ENCODE data around the gene ECE1.
"Not testable (repeated sequence)": the region's sequence is repeated elsewhere in the genome, so short reads cannot be mapped to it uniquely, and the experiment has no call there.

Gene ECE1

DNA sequence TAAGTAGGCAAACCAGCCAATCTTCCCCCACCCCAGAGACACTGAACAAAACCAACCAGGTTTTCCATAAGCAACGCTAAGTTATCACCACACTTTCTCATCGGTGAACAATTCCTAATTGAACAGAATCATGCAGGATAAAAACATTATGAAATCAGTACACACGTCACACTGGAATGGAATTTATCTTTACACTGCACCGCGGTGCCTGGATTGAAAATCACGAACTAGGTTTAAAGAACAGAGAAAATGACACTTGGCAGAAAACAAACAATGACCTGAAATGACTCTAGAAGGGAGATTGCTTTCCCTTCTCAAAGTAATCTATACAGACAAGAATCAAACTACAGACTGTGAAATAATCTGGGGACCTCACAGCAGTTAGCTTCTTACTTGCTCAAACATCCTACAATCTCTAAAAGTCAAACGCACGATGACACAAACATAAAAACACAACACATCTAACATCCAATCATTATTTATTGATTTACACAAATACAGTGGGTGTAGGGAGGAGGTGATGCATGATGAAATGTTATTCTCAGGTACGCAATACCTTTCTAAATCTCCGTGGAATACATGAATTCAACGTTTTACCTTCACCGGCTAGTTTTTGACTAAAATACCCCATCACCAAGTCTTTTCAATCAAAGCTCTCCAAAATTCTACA, 115.5 kb downstream of the ECE1 start:
- TF ChIP-seq, protein P1, sequence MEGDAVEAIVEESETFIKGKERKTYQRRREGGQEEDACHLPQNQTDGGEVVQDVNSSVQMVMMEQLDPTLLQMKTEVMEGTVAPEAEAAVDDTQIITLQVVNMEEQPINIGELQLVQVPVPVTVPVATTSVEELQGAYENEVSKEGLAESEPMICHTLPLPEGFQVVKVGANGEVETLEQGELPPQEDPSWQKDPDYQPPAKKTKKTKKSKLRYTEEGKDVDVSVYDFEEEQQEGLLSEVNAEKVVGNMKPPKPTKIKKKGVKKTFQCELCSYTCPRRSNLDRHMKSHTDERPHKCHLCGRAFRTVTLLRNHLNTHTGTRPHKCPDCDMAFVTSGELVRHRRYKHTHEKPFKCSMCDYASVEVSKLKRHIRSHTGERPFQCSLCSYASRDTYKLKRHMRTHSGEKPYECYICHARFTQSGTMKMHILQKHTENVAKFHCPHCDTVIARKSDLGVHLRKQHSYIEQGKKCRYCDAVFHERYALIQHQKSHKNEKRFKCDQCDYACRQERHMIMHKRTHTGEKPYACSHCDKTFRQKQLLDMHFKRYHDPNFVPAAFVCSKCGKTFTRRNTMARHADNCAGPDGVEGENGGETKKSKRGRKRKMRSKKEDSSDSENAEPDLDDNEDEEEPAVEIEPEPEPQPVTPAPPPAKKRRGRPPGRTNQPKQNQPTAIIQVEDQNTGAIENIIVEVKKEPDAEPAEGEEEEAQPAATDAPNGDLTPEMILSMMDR (IDR thresholded peaks at IDR 0.05; ENCODE audit: borderline replicate concordance, insufficient read depth, low read depth, low read length), result no peak

GRCh38 chr1:21174230-21174629, 116.0 kb downstream of the ECE1 start:
- TF ChIP-seq, protein P1 (IDR thresholded peaks at IDR 0.05; ENCODE audit: borderline replicate concordance, insufficient read depth, low read depth, low read length), result no peak
- peak overlapping the region; percentile 2 for H3K4me3 ChIP-seq (ENCODE audit: low read depth, low read length)

More for the DNA sequence above, 115.5 kb downstream of the ECE1 start:
- peak overlapping the region; percentile 93 for H3K4me3 ChIP-seq (ENCODE audit: low read depth, low read length)

DNA sequence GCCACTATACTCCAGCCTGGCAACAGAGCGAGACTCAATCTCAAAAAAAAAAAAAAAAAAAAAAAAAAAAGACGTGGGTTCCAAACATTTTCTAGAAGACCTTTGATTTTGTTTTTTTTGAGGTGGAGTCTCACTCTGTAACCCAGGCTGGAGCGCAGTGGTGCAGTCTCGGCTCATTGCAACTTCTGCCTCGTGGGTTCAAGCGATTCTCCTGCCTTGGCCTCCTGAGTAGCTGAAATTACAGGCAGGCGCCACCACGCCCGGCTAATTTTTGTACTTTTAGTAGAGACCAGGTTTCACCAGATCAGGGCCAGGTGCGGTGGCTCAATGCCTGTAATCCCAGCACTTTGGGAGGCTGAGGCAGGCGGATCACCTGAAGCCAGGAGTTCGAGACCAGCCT, 117.2 kb downstream of the ECE1 start:
- not testable (repeated sequence) for H3K4me3 ChIP-seq (ENCODE audit: low read depth, low read length)

GRCh38 chr1:21170837-21171236, 119.4 kb downstream of the ECE1 start:
- not testable (repeated sequence) for H3K4me3 ChIP-seq (ENCODE audit: low read depth, low read length)

DNA sequence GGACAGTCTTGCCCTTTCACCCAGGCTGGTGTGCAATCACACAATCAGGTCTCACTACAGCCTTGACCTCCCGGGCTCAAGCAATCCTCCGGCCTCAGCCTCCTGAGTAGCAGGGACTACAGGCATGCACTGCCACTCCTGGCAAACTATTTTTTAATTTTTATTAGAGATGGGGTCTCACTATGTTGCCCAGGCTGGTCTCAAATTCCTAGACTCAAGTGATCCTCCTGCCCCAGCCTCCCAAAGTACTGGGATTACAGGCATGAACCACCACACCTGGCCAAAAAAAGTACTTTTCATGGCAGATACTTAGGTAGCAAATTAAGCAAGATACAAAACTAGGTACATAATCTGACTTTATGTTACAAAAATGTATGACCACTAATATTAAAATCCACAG, 121.8 kb downstream of the ECE1 start:
- no peak overlapping the region for H3K4me3 ChIP-seq (ENCODE audit: low read depth, low read length)
- TF ChIP-seq, protein P1 (IDR thresholded peaks at IDR 0.05; ENCODE audit: borderline replicate concordance, insufficient read depth, low read depth, low read length), result no peak

All from GM12875 (cell line).